Stimulated activated CD8-positive, alpha-beta memory T cell treated with anti-CD3 and anti-CD28 coated beads, Interleukin-4, amount 100 ng/mL, for 4 hours (primary cell): ENCODE measurements around the gene KLHDC8B.

Experiments used
- DNase-seq, 2 donors: peaks; one replicate each; pipeline ENCODE4 v3.0.0-alpha.2; 2020; ENCODE audit warnings: low read depth in 2 of 2, low spot score in 1 of 2

Gene KLHDC8B

GRCh38 chr3:49158103-49158709 is 13.2 kb upstream of the KLHDC8B start:
- DNase-seq = peak; percentile 13 to 28

GRCh38 chr3:49158792-49159191 is 12.6 kb upstream of the KLHDC8B start:
- DNase-seq = no peak

GRCh38 chr3:49161197-49161596 is 10.2 kb upstream of the KLHDC8B start:
- DNase-seq = no peak

GRCh38 chr3:49161808-49162530 is 9.4 kb upstream of the KLHDC8B start:
- no peak for DNase-seq

GRCh38 chr3:49162751-49163419 is 8.5 kb upstream of the KLHDC8B start:
- DNase-seq = no peak

GRCh38 chr3:49163609-49164008 is 7.8 kb upstream of the KLHDC8B start:
- no peak for DNase-seq

- DNase-seq = no peak
These were observed 6.2 kb upstream of the KLHDC8B start for GRCh38 chr3:49164983-49165720.

GRCh38 chr3:49165771-49166751 is 5.3 kb upstream of the KLHDC8B start, which contains the start of gene CCDC71:
Gene CCDC71, minus strand, starts transcription at chr3:49166331. Its CDS starts 2,123 bp downstream, at chr3:49164208.
- DNase-seq = peak; percentile 44 to 58

- no peak for DNase-seq
These were observed 4.4 kb upstream of the KLHDC8B start for GRCh38 chr3:49166752-49167556.

- DNase-seq = no peak
These were observed 667 bp upstream of the KLHDC8B start for GRCh38 chr3:49170744-49171118.

GRCh38 chr3:49171775-49172500 is 540 bp downstream of the KLHDC8B start:
- no peak for DNase-seq

GRCh38 chr3:49172551-49173041 is 1.2 kb downstream of the KLHDC8B start:
- no peak for DNase-seq

- DNase-seq = no peak
These were observed 1.9 kb downstream of the KLHDC8B start for GRCh38 chr3:49173116-49173791.

- DNase-seq = no peak
These were observed 2.4 kb downstream of the KLHDC8B start for GRCh38 chr3:49173792-49174170.

- DNase-seq = no peak
These were observed 3.1 kb downstream of the KLHDC8B start for GRCh38 chr3:49174397-49174985.

GRCh38 chr3:49175530-49175929 is 4.1 kb downstream of the KLHDC8B start:
- DNase-seq = no peak

GRCh38 chr3:49177073-49177472 is 5.7 kb downstream of the KLHDC8B start:
- DNase-seq = no peak

GRCh38 chr3:49180116-49180515 is 8.7 kb downstream of the KLHDC8B start:
- no peak for DNase-seq
